ENCODE data around the gene FAM76B.

DNA sequence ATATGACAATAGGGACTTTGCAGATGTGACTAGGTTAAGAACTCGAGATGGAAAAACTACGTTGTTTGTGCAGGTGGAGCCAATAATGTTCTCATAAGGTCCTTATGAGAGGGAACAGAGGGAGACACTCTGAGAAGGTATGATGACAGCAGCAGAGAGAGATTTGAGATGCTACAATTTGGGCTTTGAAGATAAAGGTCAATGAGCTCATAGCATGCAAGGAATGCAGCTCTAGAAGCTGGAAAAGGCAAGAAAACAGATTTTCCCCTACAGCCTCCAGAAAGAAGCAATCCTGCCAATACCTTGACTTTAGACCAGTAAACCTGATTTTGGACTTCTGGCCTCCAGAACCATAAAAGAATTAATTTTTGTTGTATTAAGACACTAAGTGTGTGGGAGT lies 21.1 kb downstream of the FAM76B start:
- no peak for TF ChIP-seq CTCF (conservative IDR thresholded peaks at IDR 0.05; ENCODE audit: low read depth, low read length)
- TF ChIP-seq EZH2 (IDR thresholded peaks at IDR 0.05; ENCODE audit: borderline replicate concordance, low read depth, low read length, poor library complexity, severe bottlenecking) = no peak

Measured in A673 (cell line).